ENCODE results near the gene PHLDB1. TPM values are rescaled to one million over a fixed set of nuclear protein-coding genes. Genes with fewer than 3 reads are reported as not detected.

PHLDB1 gene
- total and polyA plus RNA-seq, 11 donors: 86.0 to 129 (median 113) TPM

GRCh38 chr11:118604566-118604965, 2.8 kb upstream of the PHLDB1 start:
- DNase-seq (no peak), ATAC-seq (no peak)
- H3K36me3 ChIP-seq: peaks cover 0 to 39% (median 33%) of the 10 kb centered on the region in 9 donors
- H3K4me3 ChIP-seq: no peak overlapping the region
- TF ChIP-seq POLR2A (IDR thresholded peaks at IDR 0.05) (no peak), CTCF (IDR thresholded peaks at IDR 0.05) (no peak)
- WGBS, 4 donors: 70 to 80% (median 73%) methylated on average over 3 of the region's 3 CpGs
- H3K27ac ChIP-seq: peak overlapping the region; percentile 33 to 95 (median 80)
- peaks cover 0 to 2% (median 0%) of the 10 kb centered on the region in 9 donors for H3K27me3 ChIP-seq
- no peaks in the 10 kb centered on the region for H3K9me3 ChIP-seq
- H3K4me1 ChIP-seq: peaks cover 0 to 61% (median 28%) of the 10 kb centered on the region in 12 donors
- intact Hi-C loops (cut with DNase I): loop anchor here in 2 of 10 donors (2.0 to 10.0 kb wide), 2 partner anchors 32 to 50 kb away; partner anchors contain the start of gene ARCN1 (in 1 of the 2)

GRCh38 chr11:118605116-118605867, 2.1 kb upstream of the PHLDB1 start:
- no peak for TF ChIP-seq POLR2A (IDR thresholded peaks at IDR 0.05)
- no peak for TF ChIP-seq CTCF (IDR thresholded peaks at IDR 0.05)
- intact Hi-C loops (cut with DNase I): loop anchor here in 6 of 10 donors (2.0 to 10.0 kb wide), 4 partner anchors 32 to 52 kb away; partner anchors contain the start of gene ARCN1 (in 3 of the 6)
- 46 to 54% (median 47%) methylated on average over 9 to 10 of the region's 10 CpGs for WGBS, 4 donors
- peaks cover 0 to 5% (median 0%) of the 10 kb centered on the region in 9 donors for H3K27me3 ChIP-seq
- peaks cover 0 to 32% (median 25%) of the 10 kb centered on the region in 9 donors for H3K36me3 ChIP-seq
- peak overlapping the region in 7 of 12 donors; percentile 36 to 95 (median 43) for H3K4me3 ChIP-seq
- H3K9me3 ChIP-seq: no peaks in the 10 kb centered on the region
- H3K27ac ChIP-seq: peak overlapping the region; percentile 73 to 95 (median 84)
- ATAC-seq (peak; percentile 60 to 70 (median 66)), DNase-seq (peak; percentile 81 to 88 (median 86))
- H3K4me1 ChIP-seq: peaks cover 0 to 66% (median 29%) of the 10 kb centered on the region in 12 donors

- 66 to 76% (median 74%) methylated on average over 6 to 7 of the region's 7 CpGs for WGBS, 4 donors
- peaks cover 0 to 73% (median 35%) of the 10 kb centered on the region in 12 donors for H3K4me1 ChIP-seq
- peaks cover 0 to 15% (median 0%) of the 10 kb centered on the region in 9 donors for H3K27me3 ChIP-seq
- peak overlapping the region in 9 of 12 donors; percentile 28 to 95 (median 37) for H3K4me3 ChIP-seq
- ATAC-seq (no peak), DNase-seq (peak in 2 of 5 donors; percentile 56 to 66)
- peak overlapping the region; percentile 73 to 95 (median 84) for H3K27ac ChIP-seq
- H3K36me3 ChIP-seq: peaks cover 0 to 25% (median 15%) of the 10 kb centered on the region in 9 donors
- H3K9me3 ChIP-seq: no peaks in the 10 kb centered on the region
- no peak for TF ChIP-seq POLR2A (IDR thresholded peaks at IDR 0.05)
- TF ChIP-seq CTCF (IDR thresholded peaks at IDR 0.05): no peak
- intact Hi-C loops (cut with DNase I): loop anchor here in 6 of 10 donors (2.0 to 10.0 kb wide), 4 partner anchors 13 to 51 kb away; partner anchors contain the start of gene ARCN1 (in 2 of the 6)
These were observed 1.1 kb upstream of the PHLDB1 start for GRCh38 chr11:118606157-118606843.

Measured in heart left ventricle (tissue), 16 donors.